NCI-H345 treated with DMSO at 0.1 percent for 48 hours (cell line): Measurements from ENCODE around the gene HNRNPF.
"Not testable (repeated sequence)": the region's sequence is repeated elsewhere in the genome, so short reads cannot be mapped to it uniquely, and the experiment has no call there.

ENCODE experiments used
- DNase-seq: peaks from one replicate; lab custom pipeline; 2025; ENCODE audit not compliant: unreplicated experiment; lab: John Stamatoyannopoulos, UW

Gene HNRNPF

GRCh38 chr10:43351301-43351700, 57.7 kb downstream of the HNRNPF start:
- DNase-seq: no peak

GRCh38 chr10:43350686-43351085, 58.3 kb downstream of the HNRNPF start:
- no peak for DNase-seq

GRCh38 chr10:43350156-43350555, 58.8 kb downstream of the HNRNPF start:
- DNase-seq: no peak

- peak; percentile 69 for DNase-seq
These were observed 60.3 kb downstream of the HNRNPF start for GRCh38 chr10:43348511-43349312.

- DNase-seq: no peak
These were observed 61.0 kb downstream of the HNRNPF start for GRCh38 chr10:43347997-43348396.

- no peak for DNase-seq
These were observed 64.9 kb downstream of the HNRNPF start for GRCh38 chr10:43344051-43344450.

- DNase-seq: no peak
These were observed 65.9 kb downstream of the HNRNPF start for GRCh38 chr10:43343126-43343525.

- DNase-seq: no peak
These were observed 66.5 kb downstream of the HNRNPF start for GRCh38 chr10:43342279-43343125.

- DNase-seq: no peak
These were observed 67.5 kb downstream of the HNRNPF start for GRCh38 chr10:43341450-43341849.

GRCh38 chr10:43340619-43341018, 68.4 kb downstream of the HNRNPF start:
- no peak for DNase-seq

GRCh38 chr10:43340101-43340500, 68.9 kb downstream of the HNRNPF start:
- no peak for DNase-seq

- DNase-seq: no peak
These were observed 69.8 kb downstream of the HNRNPF start for GRCh38 chr10:43339136-43339535.

GRCh38 chr10:43338117-43338516, 70.9 kb downstream of the HNRNPF start:
- no peak for DNase-seq

GRCh38 chr10:43337536-43337935, 71.5 kb downstream of the HNRNPF start:
- DNase-seq: not testable (repeated sequence)

- DNase-seq: no peak
These were observed 72.2 kb downstream of the HNRNPF start for GRCh38 chr10:43336641-43337318.

GRCh38 chr10:43336061-43336460, 72.9 kb downstream of the HNRNPF start:
- no peak for DNase-seq
